Lower leg skin (tissue), 4 donors: ENCODE results near the gene RMDN3. TPM values are rescaled to one million over a fixed set of nuclear protein-coding genes. Genes with fewer than 3 reads are reported as not detected.

Experiments
- DNase-seq, 2 donors: peaks; one replicate each; pipeline ENCODE4 v3.0.0-alpha.2; 2019; ENCODE audit warnings: low spot score in 2 of 2
- H3K4me3 ChIP-seq: fragments of 200-600 bp; sonication (generic); 2 replicates; pipeline ENCODE4 v1.5.1; 2017; ENCODE audit warnings: mild to moderate bottlenecking, low read depth; ENCODE audit not compliant: poor library complexity, severe bottlenecking
- CTCF ChIP-seq, 3 donors: fragments of 450-650 bp; IDR thresholded peaks; one replicate each; pipeline ENCODE4 v1.5.1; 2016; ENCODE audit warnings: antibody characterized with exemption in 3 of 3, mild to moderate bottlenecking in 3 of 3, moderate library complexity in 2 of 3
- POLR2A ChIP-seq, 2 donors: fragments of 450-650 bp; IDR thresholded peaks; one replicate each; pipeline ENCODE4 v1.6.1; 2016 to 2017; ENCODE audit warnings: antibody characterized with exemption in 2 of 2, mild to moderate bottlenecking in 1 of 2, moderate library complexity in 1 of 2
- WGBS, 2 donors: methylation state at CpG; one replicate each; pipeline ENCODE4 v1.1.5; 2018; 5-methylcytosine and 5-hydroxymethylcytosine counted together
- intact Hi-C: fragments of 100-400 bp; cut with DNase I; formaldehyde crosslinking; loops from one replicate; pipeline ENCODE4 v1.15.0; 2023; ENCODE audit warnings: low total_unique reads
- total RNA-seq, 4 donors: library from RNA; depleted of rRNA; stranded (reverse); fragments of >200 nt; gene quantifications; one replicate each; pipeline ENCODE4 v1.1.0, GENCODE V29; 2016

Gene RMDN3
- total RNA-seq, 4 donors from 2014 or later: 19.1 to 40.2 (median 32.3) TPM

GRCh38 chr15:40697916-40698315, 57.1 kb downstream of the RMDN3 start:
- WGBS, 2 donors: 98 to 99% methylated on average over 7 of the region's 7 CpGs

GRCh38 chr15:40696228-40696627, 58.8 kb downstream of the RMDN3 start:
- intact Hi-C loops: no loop called here
- no peak for TF ChIP-seq CTCF (IDR thresholded peaks at IDR 0.05)
- no peak overlapping the region for H3K4me3 ChIP-seq
- 85 to 86% methylated on average over 11 of the region's 11 CpGs for WGBS, 2 donors
- no peak for DNase-seq

More at GRCh38 chr15:40697916-40698315, 57.1 kb downstream of the RMDN3 start:
- DNase-seq: no peak
- no peak overlapping the region for H3K4me3 ChIP-seq
- TF ChIP-seq POLR2A (IDR thresholded peaks at IDR 0.05) (no peak), CTCF (IDR thresholded peaks at IDR 0.05) (no peak)
- intact Hi-C loops: no loop called here

- DNase-seq: no peak
- intact Hi-C loops: no loop called here
- WGBS, 2 donors: 0% methylated on average over 19 to 24 of the region's 24 CpGs
- H3K4me3 ChIP-seq: peak overlapping the region; percentile 80
- TF ChIP-seq POLR2A (IDR thresholded peaks at IDR 0.05): no peak
- no peak for TF ChIP-seq CTCF (IDR thresholded peaks at IDR 0.05)
Observed at GRCh38 chr15:40695469-40695890, 59.6 kb downstream of the RMDN3 start.

GRCh38 chr15:40694688-40695468, 60.2 kb downstream of the RMDN3 start, which contains the start of gene RAD51:
TSS of gene RAD51 (plus strand) at chr15:40695174. CDS start at chr15:40698759, 3,585 bp downstream.
- peak within 1 kb of the TSS; percentile 80 for H3K4me3 ChIP-seq
- TF ChIP-seq CTCF (IDR thresholded peaks at IDR 0.05) (no peak), POLR2A (IDR thresholded peaks at IDR 0.05) (peak in 1 of 2 donors; percentile 36)
- 1% methylated on average over 51 to 66 of the region's 81 CpGs for WGBS, 2 donors
- DNase-seq: peak; percentile 89 to 98
- intact Hi-C loops: loop anchor here (5.0 kb wide), 1 partner anchor 1112 kb away; no protein-coding TSS in a partner anchor

GRCh38 chr15:40693904-40694687, 61.0 kb downstream of the RMDN3 start:
- H3K4me3 ChIP-seq: peak overlapping the region; percentile 80
- intact Hi-C loops: loop anchor here (5.0 kb wide), 1 partner anchor 1113 kb away; no protein-coding TSS in a partner anchor
- WGBS, 2 donors: 31 to 32% methylated on average over 28 to 31 of the region's 31 CpGs
- TF ChIP-seq POLR2A (IDR thresholded peaks at IDR 0.05) (no peak), CTCF (IDR thresholded peaks at IDR 0.05) (no peak)
- no peak for DNase-seq
